Heart left ventricle (tissue), 13 donors: ENCODE measurements around the gene SNCAIP.

Experiments used
- POLR2A ChIP-seq, 2 donors: fragments of 450-650 bp; IDR thresholded peaks; one replicate each; pipeline ENCODE4 v1.6.1; 2017; ENCODE audit warnings: antibody characterized with exemption in 2 of 2, mild to moderate bottlenecking in 2 of 2, moderate library complexity in 2 of 2
- TF ChIP-seq, protein P1 (sequence below), 12 donors: fragments of 200-600 bp; sonication (generic) in 4 of 12; IDR thresholded peaks; one replicate each; pipeline versions ENCODE4 v1.5.0 to v1.8.0; 2018 to 2022; ENCODE audit warnings: antibody characterized with exemption in 12 of 12, mild to moderate bottlenecking in 5 of 12
- donor health status: ischemic (EF 13 %, LVEDD 7.1; RV severe dilation, severe dysfunction).
- donor health status: DM: no; HTN: yes; CAD: no.
- donor health status: DM: no; HTN: no; CAD: no.
- donor health status: ischemic (EF 25% LVEDD 6.9; RV normal size, moderate dysfunction).
- donor health status: ischemic (EF 25% LVEDD 5.7; RV mildly dilated, moderate dysfunction).
- donor health status: ischemic (EF 35%, LVEDD 5.7; RV mildly dilated, moderate dysfunction).
- donor health status: nonischemic (EF 11% LVEDD 7.7; RV severe dilation, severe dysfunction).
- donor health status: DM: yes; HTN: yes; CAD: no.
- donor health status: PGD.
- donor health status: ischemic (EF 29% LVEDD 5.4; RV normal size, mild dysfunction).
- donor health status: nonischemic (EF 23%, LVEDD 6.1; RV moderate dilation, normal function).

GRCh38 chr5:122358372-122358979 lies 46.4 kb downstream of the SNCAIP start:
- TF ChIP-seq, protein P1, sequence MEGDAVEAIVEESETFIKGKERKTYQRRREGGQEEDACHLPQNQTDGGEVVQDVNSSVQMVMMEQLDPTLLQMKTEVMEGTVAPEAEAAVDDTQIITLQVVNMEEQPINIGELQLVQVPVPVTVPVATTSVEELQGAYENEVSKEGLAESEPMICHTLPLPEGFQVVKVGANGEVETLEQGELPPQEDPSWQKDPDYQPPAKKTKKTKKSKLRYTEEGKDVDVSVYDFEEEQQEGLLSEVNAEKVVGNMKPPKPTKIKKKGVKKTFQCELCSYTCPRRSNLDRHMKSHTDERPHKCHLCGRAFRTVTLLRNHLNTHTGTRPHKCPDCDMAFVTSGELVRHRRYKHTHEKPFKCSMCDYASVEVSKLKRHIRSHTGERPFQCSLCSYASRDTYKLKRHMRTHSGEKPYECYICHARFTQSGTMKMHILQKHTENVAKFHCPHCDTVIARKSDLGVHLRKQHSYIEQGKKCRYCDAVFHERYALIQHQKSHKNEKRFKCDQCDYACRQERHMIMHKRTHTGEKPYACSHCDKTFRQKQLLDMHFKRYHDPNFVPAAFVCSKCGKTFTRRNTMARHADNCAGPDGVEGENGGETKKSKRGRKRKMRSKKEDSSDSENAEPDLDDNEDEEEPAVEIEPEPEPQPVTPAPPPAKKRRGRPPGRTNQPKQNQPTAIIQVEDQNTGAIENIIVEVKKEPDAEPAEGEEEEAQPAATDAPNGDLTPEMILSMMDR (IDR thresholded peaks at IDR 0.05): no peak
- TF ChIP-seq POLR2A (IDR thresholded peaks at IDR 0.05): no peak
